GM08714 (cell line): Measurements from ENCODE around the gene GRIK4.

Experiments
- H3K4me3 ChIP-seq: fragments of 200-500 bp; sonication (Bioruptor generic); 2 replicates; pipeline ENCODE4 v1.5.1; 2014; ENCODE audit warnings: mild to moderate bottlenecking, low read length, inconsistent platforms
- ZNF274 ChIP-seq: IDR thresholded peaks from 2 replicates; pipeline ENCODE4 v1.6.1; 2012; ENCODE audit warnings: mild to moderate bottlenecking, low read depth, low read length

Gene GRIK4

GRCh38 chr11:120931057-120931779 is 419.7 kb downstream of the GRIK4 start:
- no peak overlapping the region for H3K4me3 ChIP-seq
- TF ChIP-seq ZNF274: no peak

- no peak for TF ChIP-seq ZNF274
- no peak overlapping the region for H3K4me3 ChIP-seq
These were observed 420.9 kb downstream of the GRIK4 start for GRCh38 chr11:120932305-120932915.

GRCh38 chr11:120936356-120936755 is 424.8 kb downstream of the GRIK4 start:
- TF ChIP-seq ZNF274: no peak
- H3K4me3 ChIP-seq: no peak overlapping the region

GRCh38 chr11:120937501-120937900 is 426.0 kb downstream of the GRIK4 start:
- H3K4me3 ChIP-seq: no peak overlapping the region
- no peak for TF ChIP-seq ZNF274

GRCh38 chr11:120938260-120938659 is 426.7 kb downstream of the GRIK4 start:
- no peak overlapping the region for H3K4me3 ChIP-seq
- no peak for TF ChIP-seq ZNF274

- H3K4me3 ChIP-seq: no peak overlapping the region
- no peak for TF ChIP-seq ZNF274
These were observed 428.8 kb downstream of the GRIK4 start for GRCh38 chr11:120940160-120940848.

- TF ChIP-seq ZNF274: no peak
- no peak overlapping the region for H3K4me3 ChIP-seq
These were observed 429.5 kb downstream of the GRIK4 start for GRCh38 chr11:120941000-120941399.

GRCh38 chr11:120942701-120943100 is 431.2 kb downstream of the GRIK4 start:
- TF ChIP-seq ZNF274: no peak
- no peak overlapping the region for H3K4me3 ChIP-seq

- no peak for TF ChIP-seq ZNF274
- no peak overlapping the region for H3K4me3 ChIP-seq
These were observed 433.5 kb downstream of the GRIK4 start for GRCh38 chr11:120945042-120945441.

GRCh38 chr11:120950880-120951279 is 439.3 kb downstream of the GRIK4 start:
- TF ChIP-seq ZNF274: no peak
- H3K4me3 ChIP-seq: no peak overlapping the region

GRCh38 chr11:120952461-120953434 is 441.2 kb downstream of the GRIK4 start:
- H3K4me3 ChIP-seq: no peak overlapping the region
- TF ChIP-seq ZNF274: no peak

- TF ChIP-seq ZNF274: no peak
These were observed 442.8 kb downstream of the GRIK4 start for GRCh38 chr11:120954381-120954780.

GRCh38 chr11:120956710-120957495 is 445.4 kb downstream of the GRIK4 start:
- H3K4me3 ChIP-seq: no peak overlapping the region
- TF ChIP-seq ZNF274: no peak

More at GRCh38 chr11:120954381-120954780, 442.8 kb downstream of the GRIK4 start:
- H3K4me3 ChIP-seq: no peak overlapping the region

- TF ChIP-seq ZNF274: no peak
- H3K4me3 ChIP-seq: no peak overlapping the region
These were observed 446.6 kb downstream of the GRIK4 start for GRCh38 chr11:120958185-120958584.
